Measurements from ENCODE around the gene MSI2.

The MSI2 gene

GRCh38 chr17:57247261-57247660, 9.1 kb upstream of the MSI2 start:
- DNase-seq, result no peak

- no peak for DNase-seq
Measured at GRCh38 chr17:57247913-57248312, 8.4 kb upstream of the MSI2 start.

- no peak for DNase-seq
Measured at GRCh38 chr17:57249520-57249919, 6.8 kb upstream of the MSI2 start.

GRCh38 chr17:57251211-57251787, 5.0 kb upstream of the MSI2 start:
- no peak for DNase-seq

GRCh38 chr17:57253362-57254065, 2.8 kb upstream of the MSI2 start:
- DNase-seq, result no peak

GRCh38 chr17:57255182-57255775, 1.0 kb upstream of the MSI2 start:
- no peak for DNase-seq

GRCh38 chr17:57256708-57257112, 387 bp downstream of the MSI2 start:
- DNase-seq, result peak in 1 of 2 donors; percentile 27

GRCh38 chr17:57257195-57257894, 1.0 kb downstream of the MSI2 start:
- DNase-seq, result no peak

- DNase-seq, result no peak
Measured at GRCh38 chr17:57257895-57258851, 1.9 kb downstream of the MSI2 start.

- DNase-seq, result no peak
Measured at GRCh38 chr17:57259306-57259705, 3.0 kb downstream of the MSI2 start.

- DNase-seq, result no peak
Measured at GRCh38 chr17:57259817-57260216, 3.5 kb downstream of the MSI2 start.

- DNase-seq, result no peak
Measured at GRCh38 chr17:57260325-57261083, 4.2 kb downstream of the MSI2 start.

- no peak for DNase-seq
Measured at GRCh38 chr17:57261084-57261461, 4.8 kb downstream of the MSI2 start.

- no peak for DNase-seq
Measured at GRCh38 chr17:57262557-57262956, 6.2 kb downstream of the MSI2 start.

- no peak for DNase-seq
Measured at GRCh38 chr17:57264250-57264649, 7.9 kb downstream of the MSI2 start.

- no peak for DNase-seq
Measured at GRCh38 chr17:57264776-57265175, 8.5 kb downstream of the MSI2 start.

- no peak for DNase-seq
Measured at GRCh38 chr17:57266902-57267311, 10.6 kb downstream of the MSI2 start.

- DNase-seq, result no peak
Measured at GRCh38 chr17:57268181-57268580, 11.9 kb downstream of the MSI2 start.

GRCh38 chr17:57269052-57269451, 12.7 kb downstream of the MSI2 start:
- DNase-seq, result no peak

GRCh38 chr17:57269598-57270255, 13.4 kb downstream of the MSI2 start:
- no peak for DNase-seq

GRCh38 chr17:57270801-57271245, 14.5 kb downstream of the MSI2 start:
- DNase-seq, result no peak

Data from stimulated activated CD4-positive, alpha-beta T cell treated with anti-CD3 and anti-CD28 coated beads, Interleukin-2, amount 100 ng/mL, for 48 hours (primary cell).